SK-N-MC (cell line): ENCODE results near the gene LHFPL3.

ENCODE experiments used
- EZH2 ChIP-seq: fragments of 200-600 bp; sonication (generic); IDR thresholded peaks from one replicate; pipeline ENCODE4 v1.6.1; 2017; ENCODE audit warnings: antibody characterized with exemption
- FOXP2 ChIP-seq: optimal IDR thresholded peaks from 2 replicates; pipeline ENCODE3; 2011; ENCODE audit warnings: mild to moderate bottlenecking, moderate library complexity; ENCODE audit not compliant: insufficient read depth; ENCODE audit errors: extremely low read length, control extremely low read depth
- POLR2AphosphoS5 ChIP-seq: IDR thresholded peaks from 2 replicates; pipeline ENCODE4 v1.6.1; 2012; ENCODE audit warnings: mild to moderate bottlenecking, low read depth, low read length, borderline replicate concordance

DNA sequence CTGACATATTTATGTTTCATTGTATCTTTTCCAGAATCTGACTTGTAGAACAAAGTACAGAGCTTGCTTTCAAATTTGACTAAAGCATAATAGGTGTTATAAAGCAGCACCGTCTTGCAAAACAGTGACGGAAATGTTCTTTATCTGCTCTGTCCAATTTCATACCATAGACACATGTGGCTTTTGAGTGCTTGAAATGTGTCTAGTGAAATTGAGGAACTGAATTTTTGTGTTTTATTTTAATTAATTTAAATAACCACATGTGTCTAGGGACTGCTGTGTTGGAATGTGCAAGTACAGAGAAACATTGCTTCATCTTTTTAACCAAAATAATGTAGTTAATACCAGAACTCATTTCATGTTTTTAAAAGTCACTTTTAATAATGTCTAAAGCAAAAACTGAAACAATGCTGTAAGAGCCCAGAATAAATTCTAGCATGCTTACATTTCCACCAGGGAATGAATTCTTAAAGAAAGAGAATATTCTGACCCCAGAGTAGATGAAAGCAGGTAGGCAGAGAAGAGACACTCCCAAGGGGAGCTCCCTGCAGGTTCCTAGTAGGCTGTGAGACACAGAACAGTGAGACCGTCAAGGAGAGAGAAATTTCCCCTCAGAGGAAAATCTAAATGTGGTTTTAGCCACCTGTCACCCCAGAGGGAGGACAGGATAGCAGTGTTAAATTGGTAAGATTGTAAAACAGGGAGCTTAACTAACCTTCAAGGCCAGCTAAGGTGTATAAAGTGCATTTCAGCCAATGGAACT is 510.3 kb downstream of the LHFPL3 start:
- no peak for TF ChIP-seq POLR2AphosphoS5
- no peak for TF ChIP-seq EZH2
- TF ChIP-seq FOXP2: no peak
